OCI-M2 (cell line): ENCODE results near the gene GYPA.
"Not testable (repeated sequence)": the region's sequence is repeated elsewhere in the genome, so short reads cannot be mapped to it uniquely, and the experiment has no call there.

Experiments
- DNase-seq: peaks from one replicate; lab custom pipeline; 2025; ENCODE audit not compliant: unreplicated experiment; lab: John Stamatoyannopoulos, UW

GYPA gene

DNA sequence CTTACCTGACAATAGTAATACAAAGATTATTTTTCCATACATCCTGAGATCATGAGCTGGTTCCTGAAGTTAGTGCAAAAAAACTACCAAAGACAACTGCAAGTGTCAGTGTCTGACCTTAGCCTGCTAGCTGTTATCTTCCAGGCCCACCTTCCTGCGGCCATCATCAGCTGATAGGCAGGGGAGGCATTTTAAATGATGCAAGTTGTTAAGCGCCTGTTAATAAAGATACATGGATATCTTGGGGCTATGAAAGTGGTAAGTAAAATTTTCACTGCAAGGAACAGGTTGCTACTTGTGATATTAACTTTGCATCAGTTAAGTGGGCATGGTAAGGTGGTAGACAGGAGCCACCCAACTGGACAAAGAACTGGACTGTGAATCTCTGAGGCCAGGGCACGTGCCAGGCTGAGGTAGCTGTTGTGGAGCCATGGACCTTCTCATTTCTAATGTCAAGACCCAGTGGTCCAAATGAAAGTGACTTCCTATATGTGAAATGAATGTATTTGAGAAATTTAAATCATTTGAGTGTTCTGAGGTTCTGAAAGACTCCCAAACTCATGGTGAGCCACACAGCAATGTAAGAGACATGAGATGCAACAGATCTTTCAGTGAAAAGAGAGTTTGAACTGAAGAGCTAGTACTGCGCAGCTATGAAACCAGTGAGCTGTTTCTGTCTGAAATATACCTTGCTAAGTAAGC, at the start of gene GYPA:
GYPA (minus strand) TSS at position 125 of the 702 bp plus-strand sequence; CDS start at position 42, 83 bp downstream.
- not testable (repeated sequence) for DNase-seq

DNA sequence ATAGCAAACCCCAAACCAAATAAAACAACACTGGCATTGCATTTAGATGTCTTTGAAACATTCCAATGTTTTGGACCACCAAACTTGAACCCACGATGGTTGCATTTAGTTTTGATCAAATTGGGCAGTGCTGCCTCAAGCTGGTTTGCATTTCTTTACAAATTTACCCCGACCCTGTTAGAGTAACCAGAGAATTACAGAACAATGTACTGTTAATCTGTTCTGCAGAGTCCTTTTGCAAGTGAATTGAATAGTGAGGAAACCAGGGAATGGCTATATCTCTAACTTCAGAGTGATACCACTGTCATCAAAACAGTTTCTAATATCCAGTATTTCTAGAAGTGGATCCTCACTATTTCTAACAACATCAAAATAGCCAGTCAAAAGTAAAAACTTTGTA, 49.5 kb upstream of the GYPA start:
- no peak for DNase-seq

GRCh38 chr4:144189121-144189520, 48.6 kb upstream of the GYPA start:
- DNase-seq, result no peak

- no peak for DNase-seq
These were observed 44.6 kb upstream of the GYPA start for GRCh38 chr4:144185086-144185485.

- no peak for DNase-seq
These were observed 42.6 kb upstream of the GYPA start for GRCh38 chr4:144183165-144183564.

DNA sequence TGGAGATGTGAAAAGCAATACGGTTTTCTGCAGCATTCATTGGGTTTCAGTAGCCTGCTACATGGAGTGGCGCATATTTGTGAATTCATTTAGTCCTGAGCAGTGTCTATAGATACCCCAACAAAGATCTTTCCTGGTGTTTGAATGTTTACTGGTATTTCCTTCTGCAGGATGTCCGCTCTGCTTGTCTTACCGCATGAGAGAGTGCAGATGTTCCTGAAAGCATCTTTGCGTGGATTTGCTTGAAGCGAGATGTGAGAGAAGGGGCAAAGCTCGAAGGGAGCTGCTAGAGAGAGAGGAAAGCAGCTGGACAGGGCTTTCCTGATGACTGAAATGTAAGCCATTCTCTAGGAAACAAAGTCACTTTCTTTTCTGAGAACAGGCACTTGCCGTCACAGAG, 40.9 kb upstream of the GYPA start:
- DNase-seq, result no peak

GRCh38 chr4:144179152-144179739, 38.7 kb upstream of the GYPA start:
- DNase-seq, result no peak

- DNase-seq, result no peak
These were observed 37.9 kb upstream of the GYPA start for GRCh38 chr4:144178414-144178813.

DNA sequence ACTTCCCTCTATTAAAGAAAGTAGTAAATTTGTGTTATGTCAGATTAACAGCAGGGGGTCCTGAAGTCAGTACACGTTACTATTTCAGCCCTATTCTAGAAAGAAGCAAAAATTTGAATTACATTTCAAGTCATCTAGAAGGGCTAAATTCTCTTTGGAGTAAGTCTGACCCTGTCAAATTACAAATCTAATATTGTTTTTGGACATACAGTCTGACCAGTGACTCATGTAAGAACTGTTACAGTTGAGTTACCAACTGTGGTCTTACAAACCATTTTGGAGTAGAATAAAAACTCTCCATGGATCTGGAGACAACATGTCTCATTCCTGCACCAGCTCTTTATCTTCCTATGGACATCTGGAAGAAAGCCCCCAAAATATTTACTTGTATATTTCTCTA, 36.0 kb upstream of the GYPA start:
- no peak for DNase-seq

- DNase-seq, result peak; percentile 48
These were observed 34.0 kb upstream of the GYPA start for GRCh38 chr4:144174401-144175067.

DNA sequence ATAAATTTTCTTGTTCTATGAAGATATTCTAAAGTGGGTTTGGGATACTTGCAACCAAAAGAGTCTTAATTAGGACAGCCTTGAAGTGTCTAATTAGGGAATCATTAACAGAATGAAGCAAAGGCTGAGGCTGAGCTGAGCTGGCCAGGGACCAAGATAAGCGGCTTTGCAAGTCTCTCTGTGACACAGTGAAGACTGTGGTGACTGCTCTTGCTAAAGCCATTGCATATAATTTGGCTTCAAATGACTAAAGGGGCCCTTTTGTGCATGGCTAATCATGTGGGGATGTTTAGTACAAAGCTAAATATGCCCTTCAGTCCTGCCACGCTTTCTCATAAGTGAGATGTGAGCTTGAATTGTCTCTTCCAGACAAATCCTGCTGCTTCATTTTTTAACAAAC, 31.2 kb upstream of the GYPA start:
- DNase-seq, result no peak

DNA sequence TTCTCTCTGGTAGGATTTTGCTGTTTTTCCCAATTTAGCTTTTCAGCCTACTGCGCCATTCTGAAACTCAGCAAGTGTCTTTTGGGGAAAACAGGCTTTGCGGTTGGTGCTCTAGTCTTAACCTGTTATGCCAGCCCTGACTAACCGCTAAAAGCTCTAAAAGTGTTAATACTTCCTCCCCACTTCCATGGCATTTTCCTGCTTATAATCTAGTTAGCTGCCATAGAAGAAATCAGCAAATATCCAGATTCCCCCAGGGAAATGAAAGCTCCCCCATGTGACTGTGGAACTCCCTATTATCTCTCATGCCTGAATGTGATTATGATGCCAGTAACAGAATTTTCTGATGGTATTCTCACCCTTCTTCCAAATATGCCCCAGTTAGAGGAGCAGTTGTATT, 28.7 kb upstream of the GYPA start:
- DNase-seq, result no peak

- no peak for DNase-seq
These were observed 13.5 kb upstream of the GYPA start for GRCh38 chr4:144154044-144154443.

- not testable (repeated sequence) for DNase-seq
These were observed 2.3 kb upstream of the GYPA start for GRCh38 chr4:144142690-144143326.

DNA sequence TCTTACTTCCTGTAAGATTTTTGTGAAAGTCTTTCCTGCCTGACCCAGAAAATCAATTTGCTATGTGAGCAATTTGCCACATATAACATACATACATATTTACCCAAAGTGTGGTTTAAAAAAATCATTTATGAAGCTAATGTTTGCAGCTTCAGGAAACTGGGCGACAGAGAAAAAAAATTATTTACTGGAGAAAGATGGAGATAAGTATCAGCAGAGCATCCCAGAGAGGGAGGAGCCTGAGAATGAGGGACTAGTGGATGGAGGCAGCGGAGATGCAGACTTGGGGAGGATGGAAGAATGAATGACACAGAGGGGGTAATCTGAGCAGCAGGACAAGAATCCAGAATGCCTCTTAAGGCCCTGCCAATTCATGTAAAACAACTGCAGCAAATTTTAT, 975 bp upstream of the GYPA start:
- no peak for DNase-seq

GRCh38 chr4:144139991-144140390, 527 bp downstream of the GYPA start:
- DNase-seq, result not testable (repeated sequence)

GRCh38 chr4:144139547-144139946, 971 bp downstream of the GYPA start:
- not testable (repeated sequence) for DNase-seq

- DNase-seq, result not testable (repeated sequence)
These were observed 2.3 kb downstream of the GYPA start for GRCh38 chr4:144138239-144138638.

GRCh38 chr4:144137137-144137931, 3.2 kb downstream of the GYPA start:
- not testable (repeated sequence) for DNase-seq

GRCh38 chr4:144136189-144136588, 4.3 kb downstream of the GYPA start:
- DNase-seq, result not testable (repeated sequence)

DNA sequence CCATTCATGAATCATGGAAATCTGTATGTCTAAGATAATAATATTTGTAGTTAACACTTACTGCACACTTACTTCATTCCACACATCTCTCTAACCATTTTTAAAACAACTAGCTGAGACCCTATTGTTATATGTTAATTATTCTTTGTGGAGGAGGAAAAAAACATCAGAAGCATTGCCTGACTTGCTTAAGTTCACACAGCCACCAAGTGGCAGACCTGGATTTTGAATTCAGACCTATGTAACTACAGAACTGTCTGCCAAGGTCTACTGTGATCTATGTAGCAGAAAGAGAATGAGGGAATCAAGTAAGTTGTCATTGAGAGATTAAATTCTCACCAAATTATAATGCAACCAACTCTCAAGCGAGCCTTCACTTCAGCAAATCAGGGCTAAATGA, 10.4 kb downstream of the GYPA start:
- not testable (repeated sequence) for DNase-seq
